ENCODE results near the gene RASSF7. TPM values are rescaled to one million over a fixed set of nuclear protein-coding genes. Genes with fewer than 3 reads are reported as not detected.

Gene RASSF7
- total RNA-seq, 4 donors from 2014 or later: 99.7 to 174 (median 139) TPM

GRCh38 chr11:567011-567628 lies 6.3 kb downstream of the RASSF7 start:
- DNase-seq (ENCODE audit: low spot score in 2 of 2): no peak
- TF ChIP-seq, protein P1, sequence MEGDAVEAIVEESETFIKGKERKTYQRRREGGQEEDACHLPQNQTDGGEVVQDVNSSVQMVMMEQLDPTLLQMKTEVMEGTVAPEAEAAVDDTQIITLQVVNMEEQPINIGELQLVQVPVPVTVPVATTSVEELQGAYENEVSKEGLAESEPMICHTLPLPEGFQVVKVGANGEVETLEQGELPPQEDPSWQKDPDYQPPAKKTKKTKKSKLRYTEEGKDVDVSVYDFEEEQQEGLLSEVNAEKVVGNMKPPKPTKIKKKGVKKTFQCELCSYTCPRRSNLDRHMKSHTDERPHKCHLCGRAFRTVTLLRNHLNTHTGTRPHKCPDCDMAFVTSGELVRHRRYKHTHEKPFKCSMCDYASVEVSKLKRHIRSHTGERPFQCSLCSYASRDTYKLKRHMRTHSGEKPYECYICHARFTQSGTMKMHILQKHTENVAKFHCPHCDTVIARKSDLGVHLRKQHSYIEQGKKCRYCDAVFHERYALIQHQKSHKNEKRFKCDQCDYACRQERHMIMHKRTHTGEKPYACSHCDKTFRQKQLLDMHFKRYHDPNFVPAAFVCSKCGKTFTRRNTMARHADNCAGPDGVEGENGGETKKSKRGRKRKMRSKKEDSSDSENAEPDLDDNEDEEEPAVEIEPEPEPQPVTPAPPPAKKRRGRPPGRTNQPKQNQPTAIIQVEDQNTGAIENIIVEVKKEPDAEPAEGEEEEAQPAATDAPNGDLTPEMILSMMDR (IDR thresholded peaks at IDR 0.05): no peak
- no peak for TF ChIP-seq POLR2A (IDR thresholded peaks at IDR 0.05)
- WGBS, 2 donors: 81 to 87% methylated on average over 7 to 18 of the region's 18 CpGs
- no peak overlapping the region for H3K4me3 ChIP-seq (ENCODE audit: low read depth, poor library complexity, severe bottlenecking)
- intact Hi-C loops (cut with DNase I; ENCODE audit: low total_unique reads): no loop called here

DNA sequence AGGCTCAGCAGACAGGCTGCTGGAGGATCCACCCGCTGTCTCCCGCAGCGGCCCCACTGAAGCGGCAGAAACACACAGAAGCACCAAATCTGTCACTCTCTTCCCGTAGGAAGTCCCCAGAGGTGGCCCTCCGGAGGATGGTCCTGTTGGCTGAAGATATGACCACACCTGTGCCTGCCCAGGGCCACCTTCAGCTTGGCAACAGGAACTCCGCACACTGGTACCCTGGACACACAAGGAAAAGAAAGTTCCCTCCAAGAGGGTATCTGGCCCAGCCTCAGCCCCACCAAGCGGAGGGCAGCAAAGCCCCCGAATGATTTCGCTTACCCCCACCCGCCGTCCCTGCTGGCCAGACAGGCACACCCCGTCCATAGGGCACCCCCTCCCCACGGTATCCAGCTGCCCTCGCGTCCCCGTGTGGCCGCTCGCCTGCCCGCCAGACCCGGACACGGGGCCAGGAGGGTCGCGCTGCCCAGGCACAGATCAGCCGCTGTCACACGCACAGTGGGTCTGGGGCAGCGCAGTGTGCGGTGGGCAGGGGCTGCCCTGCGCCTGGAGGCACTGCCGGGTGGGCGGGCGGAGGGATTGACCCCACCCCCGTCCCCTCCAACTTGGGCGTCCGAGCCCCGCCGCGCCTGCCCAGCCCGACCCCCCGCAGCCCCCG lies 7.0 kb downstream of the RASSF7 start:
- intact Hi-C loops (cut with DNase I; ENCODE audit: low total_unique reads): no loop called here
- DNase-seq (ENCODE audit: low spot score in 2 of 2): no peak
- TF ChIP-seq, protein P1 (IDR thresholded peaks at IDR 0.05): no peak
- no peak for TF ChIP-seq POLR2A (IDR thresholded peaks at IDR 0.05)
- 26 to 54% methylated on average over 9 to 26 of the region's 41 CpGs for WGBS, 2 donors
- H3K4me3 ChIP-seq (ENCODE audit: low read depth, poor library complexity, severe bottlenecking): peak overlapping the region; percentile 37

- intact Hi-C loops (cut with DNase I; ENCODE audit: low total_unique reads): no loop called here
- WGBS, 2 donors: 1 to 2% methylated on average over 23 to 48 of the region's 123 CpGs
- DNase-seq (ENCODE audit: low spot score in 2 of 2): peak; percentile 90 to 98
- TF ChIP-seq, protein P1 (IDR thresholded peaks at IDR 0.05): no peak
- TF ChIP-seq POLR2A (IDR thresholded peaks at IDR 0.05): peak in 1 of 2 donors; percentile 8
- H3K4me3 ChIP-seq (ENCODE audit: low read depth, poor library complexity, severe bottlenecking): peak overlapping the region; percentile 68
Observed at GRCh38 chr11:568306-569157, 7.8 kb downstream of the RASSF7 start.

DNA sequence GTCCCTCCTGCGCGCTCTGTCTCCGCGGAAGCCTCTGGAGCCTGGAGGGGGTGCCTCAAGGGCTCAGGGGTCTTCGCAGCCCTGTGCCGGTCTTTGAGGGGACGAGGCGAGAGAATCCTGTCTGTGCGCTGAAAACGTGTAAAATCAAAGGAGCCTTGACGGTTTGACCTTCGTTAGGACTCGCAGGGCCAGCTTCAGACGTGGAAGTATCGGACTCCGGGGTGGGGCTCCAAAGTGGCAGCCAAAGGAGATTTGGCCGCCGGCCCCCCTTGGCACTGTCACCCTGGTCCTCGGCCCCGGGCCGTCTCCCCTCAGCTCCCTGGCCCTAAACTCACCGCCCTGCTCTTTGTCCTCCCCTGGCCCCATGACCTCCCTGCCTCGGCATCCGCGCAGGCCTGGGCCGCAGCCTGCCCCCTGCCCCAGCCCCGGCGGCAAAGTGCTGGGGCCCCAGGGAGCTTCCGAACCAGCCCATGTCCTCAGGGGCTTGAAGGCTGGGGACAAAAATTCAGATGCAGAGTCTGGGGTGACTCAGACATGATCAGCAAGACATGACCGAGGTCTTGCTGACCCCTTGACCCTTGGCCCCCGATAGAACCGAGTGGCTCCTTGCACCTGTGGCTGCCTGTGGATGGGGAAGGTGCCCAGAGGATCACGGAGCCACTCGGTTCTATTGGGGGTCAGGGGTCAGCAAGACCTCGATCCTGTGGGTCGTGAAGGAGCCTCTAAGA lies 8.6 kb downstream of the RASSF7 start:
- H3K4me3 ChIP-seq (ENCODE audit: low read depth, poor library complexity, severe bottlenecking): peak overlapping the region; percentile 68
- TF ChIP-seq, protein P1 (IDR thresholded peaks at IDR 0.05): no peak
- TF ChIP-seq POLR2A (IDR thresholded peaks at IDR 0.05): no peak
- 22 to 28% methylated on average over 22 to 34 of the region's 36 CpGs for WGBS, 2 donors
- intact Hi-C loops (cut with DNase I; ENCODE audit: low total_unique reads): no loop called here
- DNase-seq (ENCODE audit: low spot score in 2 of 2): no peak

DNA sequence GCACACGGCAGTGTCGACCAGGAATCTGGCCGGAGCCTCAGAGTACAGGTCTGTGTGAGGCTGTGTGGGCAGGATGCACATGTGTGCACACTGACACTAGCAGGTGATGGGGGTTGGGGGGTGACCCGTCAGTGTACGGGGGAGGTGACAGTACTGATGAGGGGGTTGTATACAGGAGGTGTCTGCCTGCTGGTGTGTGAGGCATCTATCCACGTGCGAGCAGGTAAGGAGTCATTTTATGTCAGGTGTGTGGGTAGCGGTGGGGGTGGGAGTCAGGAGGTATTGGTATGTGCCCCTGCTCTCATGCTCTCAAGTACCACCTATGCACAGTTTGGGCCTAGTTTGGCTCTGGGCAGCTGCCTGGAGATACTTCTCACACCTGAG lies 11.0 kb downstream of the RASSF7 start:
- intact Hi-C loops (cut with DNase I; ENCODE audit: low total_unique reads): no loop called here
- no peak for TF ChIP-seq POLR2A (IDR thresholded peaks at IDR 0.05)
- TF ChIP-seq, protein P1 (IDR thresholded peaks at IDR 0.05): no peak
- no peak overlapping the region for H3K4me3 ChIP-seq (ENCODE audit: low read depth, poor library complexity, severe bottlenecking)
- WGBS, 2 donors: 81 to 89% methylated on average over 6 to 8 of the region's 8 CpGs
- no peak for DNase-seq (ENCODE audit: low spot score in 2 of 2)

Data from lower leg skin (tissue), 4 donors.